GM21526 (cell line): Measurements from ENCODE around the gene CERS1.
A peak's percentile ranks its signal among the peaks of the same experiment; 100 is the strongest.

Source experiments
- ATAC-seq: cut with Tn5 transposase; IDR thresholded peaks from one replicate; pipeline ENCODE4 v1.9.1; 2021; ENCODE audit warnings: moderate library complexity; ENCODE audit not compliant: unreplicated experiment, low FRiP score

CERS1 gene

GRCh38 chr19:18878058-18878797 is 17.7 kb downstream of the CERS1 start:
- no peak for ATAC-seq

- no peak for ATAC-seq
These were observed 19.1 kb downstream of the CERS1 start for GRCh38 chr19:18876865-18877264.

- ATAC-seq: no peak
These were observed 20.2 kb downstream of the CERS1 start for GRCh38 chr19:18875726-18876125.

GRCh38 chr19:18871543-18871942 is 24.4 kb downstream of the CERS1 start:
- ATAC-seq: no peak

GRCh38 chr19:18870531-18871172 is 25.3 kb downstream of the CERS1 start:
- no peak for ATAC-seq

GRCh38 chr19:18869781-18870530 is 26.0 kb downstream of the CERS1 start:
- no peak for ATAC-seq

- ATAC-seq: no peak
These were observed 26.8 kb downstream of the CERS1 start for GRCh38 chr19:18869023-18869618.

GRCh38 chr19:18868380-18869022 is 27.5 kb downstream of the CERS1 start:
- ATAC-seq: no peak

GRCh38 chr19:18867751-18868150 is 28.2 kb downstream of the CERS1 start:
- ATAC-seq: no peak

GRCh38 chr19:18867199-18867598 is 28.8 kb downstream of the CERS1 start:
- no peak for ATAC-seq

GRCh38 chr19:18866800-18867123 is 29.2 kb downstream of the CERS1 start:
- no peak for ATAC-seq

- ATAC-seq: peak; percentile 51
These were observed 29.8 kb downstream of the CERS1 start for GRCh38 chr19:18865973-18866799.

GRCh38 chr19:18865106-18865972 is 30.6 kb downstream of the CERS1 start:
- no peak for ATAC-seq

GRCh38 chr19:18863843-18864362 is 32.1 kb downstream of the CERS1 start:
- ATAC-seq: no peak

- no peak for ATAC-seq
These were observed 32.7 kb downstream of the CERS1 start for GRCh38 chr19:18862976-18863842.

- ATAC-seq: no peak
These were observed 34.0 kb downstream of the CERS1 start for GRCh38 chr19:18861917-18862316.

GRCh38 chr19:18861235-18861634 is 34.7 kb downstream of the CERS1 start:
- ATAC-seq: no peak

GRCh38 chr19:18860725-18861124 is 35.2 kb downstream of the CERS1 start:
- no peak for ATAC-seq
